Ovary (tissue), 9 donors: ENCODE results near the gene ZKSCAN1. TPM values are rescaled to one million over a fixed set of nuclear protein-coding genes. Genes with fewer than 3 reads are reported as not detected.

Experiments
- DNase-seq, 5 donors: peaks; one replicate each; pipeline ENCODE4 v3.0.0-alpha.2; 2019 to 2020
- H3K27ac ChIP-seq, 2 donors: fragments of 200-600 bp; one replicate each; pipeline versions ENCODE4 v1.5.1 to v1.8.0; 2019 to 2022
- H3K27me3 ChIP-seq: fragments of 200-600 bp; one replicate; pipeline ENCODE4 v1.8.0; 2022
- H3K36me3 ChIP-seq: fragments of 200-600 bp; sonication (generic); one replicate; pipeline ENCODE4 v1.5.1; 2019
- H3K4me1 ChIP-seq: one replicate; pipeline ENCODE4 v1.8.1; 2013; ENCODE audit warnings: mild to moderate bottlenecking, moderate library complexity; ENCODE audit not compliant: insufficient read depth
- H3K4me3 ChIP-seq: fragments of 200-600 bp; sonication (generic); one replicate; pipeline ENCODE4 v1.5.1; 2017
- H3K9me3 ChIP-seq, 2 donors: fragments of 200-600 bp in 1 of 2; sonication (generic) in 1 of 2; one replicate each; pipeline versions ENCODE4 v1.5.1 to v1.8.1; 2013 to 2019; ENCODE audit warnings: mild to moderate bottlenecking in 1 of 2, moderate library complexity in 1 of 2
- EP300 ChIP-seq: sonication (generic); formaldehyde crosslinking; IDR thresholded peaks from one replicate; pipeline ENCODE4 v1.6.1; 2017; ENCODE audit warnings: antibody characterized with exemption
- POLR2A ChIP-seq: fragments of 450-650 bp; IDR thresholded peaks from one replicate; pipeline ENCODE4 v1.6.1; 2017; ENCODE audit warnings: antibody characterized with exemption, mild to moderate bottlenecking, moderate library complexity
- WGBS, 3 donors: extraction: QIAGEN DNeasy Blood & Tissue Kit in 1 of 3; methylation state at CpG; one replicate each; pipeline versions ENCODE4 v1.1.5 to v1.1.7; 2013 to 2017; 5-methylcytosine and 5-hydroxymethylcytosine counted together
- intact Hi-C, 4 donors: fragments of 100-400 bp; cut with DNase I; formaldehyde crosslinking; loops; one replicate each; pipeline versions ENCODE4 v1.11.0 to v1.15.1; 2022 to 2023
- polyA plus RNA-seq, 2 donors: library from polyadenylated mRNA; stranded (reverse); fragments of 200-250 nt in 1 of 2; fragments of 350-450 nt in 1 of 2; fragmentation: Illumina TruSeq in 1 of 2; extraction: RNeasy Lipid Tissue Mini Kit (QIAGEN cat#74804) in 1 of 2; gene quantifications; one replicate each; pipeline ENCODE4 v1.2.3, GENCODE V29; 2013 to 2014
- total RNA-seq, 7 donors: library from RNA; depleted of rRNA in 2 of 7; stranded (reverse); fragments of >200 nt in 2 of 7; fragmentation: NEBNext Ultra II Directional in 3 of 7; extraction: Animal tissue kit (Norgen Biotek cat#: 25700) in 3 of 7; gene quantifications; one replicate each; pipeline versions ENCODE4 v1.1.0 to v1.2.4, GENCODE V29; 2016 to 2023
- TF ChIP-seq, protein P1 (sequence below), 3 donors: fragments of 450-650 bp in 2 of 3; fragments of 200-600 bp in 1 of 3; IDR thresholded peaks; one replicate each; pipeline versions ENCODE4 v1.5.1 to v1.8.0; 2016 to 2022; ENCODE audit warnings: antibody characterized with exemption in 3 of 3, mild to moderate bottlenecking in 1 of 3
- donor health status: DM: no; HTN: no; CAD: no; lungs with moderate emphysema.
- donor health status: DM: no; HTN: no; CAD: no.
- donor health status: Bipolar disorder and iron deficiency.
- donor health status: DM: yes; HTN: yes; CAD: no.
- donor health status: DM: no; HTN: no; CAD: no.
- donor health status: DM: yes; HTN: yes; CAD: no.

Gene ZKSCAN1
- total and polyA plus RNA-seq, 9 donors: 14.2 to 90.7 (median 73.5) TPM

DNA sequence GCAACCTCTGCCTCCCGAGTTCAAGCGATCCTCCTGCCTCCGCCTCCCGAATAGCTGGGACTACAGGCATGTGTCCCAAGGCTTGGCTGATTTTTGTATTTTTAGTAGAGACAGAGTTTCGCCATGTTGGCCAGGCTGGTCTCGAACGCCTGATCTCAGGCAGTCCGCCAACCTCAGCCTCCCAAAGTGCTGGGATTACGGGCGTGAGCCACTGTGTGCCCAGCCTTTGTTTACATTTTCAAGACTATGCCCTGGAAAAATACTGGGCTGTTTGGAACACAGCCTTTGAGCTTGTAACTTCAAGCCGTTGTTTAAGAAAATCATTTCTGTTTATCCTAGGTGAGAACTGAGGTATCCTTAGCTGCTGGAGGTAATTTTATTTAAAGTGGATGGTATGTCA is 1.9 kb downstream of the ZKSCAN1 start:
- intact Hi-C loops: no loop called here
- H3K4me1 ChIP-seq: peaks cover 10% of the 10 kb centered on the region
- peak in 1 of 5 donors; percentile 34 for DNase-seq
- WGBS, 3 donors: 66 to 82% (median 76%) methylated on average over 11 of the region's 11 CpGs
- H3K4me3 ChIP-seq: no peak overlapping the region
- H3K27me3 ChIP-seq: no peaks in the 10 kb centered on the region
- no peak overlapping the region for H3K27ac ChIP-seq
- no peaks in the 10 kb centered on the region for H3K9me3 ChIP-seq
- no peaks in the 10 kb centered on the region for H3K36me3 ChIP-seq
- TF ChIP-seq EP300 (no peak), POLR2A (no peak)
- TF ChIP-seq, protein P1, sequence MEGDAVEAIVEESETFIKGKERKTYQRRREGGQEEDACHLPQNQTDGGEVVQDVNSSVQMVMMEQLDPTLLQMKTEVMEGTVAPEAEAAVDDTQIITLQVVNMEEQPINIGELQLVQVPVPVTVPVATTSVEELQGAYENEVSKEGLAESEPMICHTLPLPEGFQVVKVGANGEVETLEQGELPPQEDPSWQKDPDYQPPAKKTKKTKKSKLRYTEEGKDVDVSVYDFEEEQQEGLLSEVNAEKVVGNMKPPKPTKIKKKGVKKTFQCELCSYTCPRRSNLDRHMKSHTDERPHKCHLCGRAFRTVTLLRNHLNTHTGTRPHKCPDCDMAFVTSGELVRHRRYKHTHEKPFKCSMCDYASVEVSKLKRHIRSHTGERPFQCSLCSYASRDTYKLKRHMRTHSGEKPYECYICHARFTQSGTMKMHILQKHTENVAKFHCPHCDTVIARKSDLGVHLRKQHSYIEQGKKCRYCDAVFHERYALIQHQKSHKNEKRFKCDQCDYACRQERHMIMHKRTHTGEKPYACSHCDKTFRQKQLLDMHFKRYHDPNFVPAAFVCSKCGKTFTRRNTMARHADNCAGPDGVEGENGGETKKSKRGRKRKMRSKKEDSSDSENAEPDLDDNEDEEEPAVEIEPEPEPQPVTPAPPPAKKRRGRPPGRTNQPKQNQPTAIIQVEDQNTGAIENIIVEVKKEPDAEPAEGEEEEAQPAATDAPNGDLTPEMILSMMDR (IDR thresholded peaks at IDR 0.05): no peak

DNA sequence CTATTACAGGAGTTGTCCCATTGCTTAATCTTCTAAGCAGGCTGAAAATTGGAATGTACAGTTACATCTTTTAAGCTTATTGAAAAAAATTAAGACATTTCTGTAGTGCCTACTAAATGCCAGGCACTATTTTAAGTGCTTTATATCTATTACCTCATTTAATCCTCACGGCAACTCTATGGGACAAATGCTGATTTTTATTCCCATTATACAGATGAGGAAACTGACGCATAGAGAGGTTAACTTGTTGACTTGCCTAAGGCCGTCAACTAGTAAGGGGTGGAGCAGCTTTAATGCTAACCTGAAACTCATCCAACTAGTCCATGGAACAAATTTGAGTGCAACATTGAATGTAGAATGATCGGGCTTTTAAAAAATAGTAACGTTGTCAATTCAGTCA is 2.5 kb downstream of the ZKSCAN1 start:
- Histone ChIP-seq H3K4me3 (no peak overlapping the region), H3K27ac (no peak overlapping the region), H3K4me1 (peaks cover 10% of the 10 kb centered on the region), H3K36me3 (no peaks in the 10 kb centered on the region), H3K27me3 (no peaks in the 10 kb centered on the region), H3K9me3 (no peaks in the 10 kb centered on the region)
- no peak for DNase-seq
- 89 to 93% (median 90%) methylated on average over 5 of the region's 5 CpGs for WGBS, 3 donors
- intact Hi-C loops: no loop called here
- TF ChIP-seq POLR2A (no peak), EP300 (no peak)
- TF ChIP-seq, protein P1 (IDR thresholded peaks at IDR 0.05): no peak

DNA sequence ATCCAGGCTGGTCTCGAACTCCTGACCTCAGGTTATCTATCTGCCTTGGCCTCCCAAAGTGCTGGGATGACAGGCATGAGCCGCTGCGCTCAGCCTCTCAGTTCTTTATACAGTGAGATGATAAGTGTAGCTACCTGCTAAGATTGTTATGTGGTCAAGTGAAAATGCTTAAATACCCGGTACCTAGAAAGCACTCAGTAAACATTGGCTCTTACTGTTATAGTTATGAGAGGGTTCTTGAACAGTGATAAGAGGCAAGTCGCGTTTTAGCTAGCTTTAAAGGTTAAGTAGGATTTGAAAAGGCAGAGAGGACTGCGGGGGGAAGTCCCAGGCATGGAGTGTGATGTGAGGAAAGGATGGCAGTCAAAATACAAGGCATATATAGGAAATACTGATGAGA is 4.5 kb downstream of the ZKSCAN1 start:
- DNase-seq: peak in 1 of 5 donors; percentile 4
- no peaks in the 10 kb centered on the region for H3K36me3 ChIP-seq
- no peaks in the 10 kb centered on the region for H3K27me3 ChIP-seq
- H3K27ac ChIP-seq: no peak overlapping the region
- intact Hi-C loops: no loop called here
- H3K4me3 ChIP-seq: no peak overlapping the region
- H3K4me1 ChIP-seq: peaks cover 10% of the 10 kb centered on the region
- TF ChIP-seq, protein P1 (IDR thresholded peaks at IDR 0.05): no peak
- TF ChIP-seq POLR2A: no peak
- TF ChIP-seq EP300: no peak
- no peaks in the 10 kb centered on the region for H3K9me3 ChIP-seq
- 74 to 86% (median 80%) methylated on average over 7 of the region's 7 CpGs for WGBS, 3 donors

DNA sequence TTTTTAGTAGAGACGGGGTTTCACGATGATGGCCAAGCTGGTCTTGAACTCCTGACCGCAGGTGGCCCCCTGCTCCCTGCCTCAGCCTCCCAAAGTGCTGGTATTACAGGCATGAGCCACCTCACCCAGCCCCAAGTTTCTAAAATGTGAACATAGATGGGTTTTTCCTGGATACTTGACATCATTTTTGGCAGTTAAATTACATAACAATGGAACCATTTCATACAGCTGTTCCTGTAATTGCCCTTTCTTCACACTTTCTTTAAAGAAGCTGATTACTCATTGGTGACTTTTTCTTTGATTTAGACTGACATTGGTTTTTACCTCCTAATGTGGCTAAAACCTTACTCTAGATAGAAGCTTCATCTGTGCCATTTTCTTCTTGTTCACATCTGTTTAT is 5.9 kb downstream of the ZKSCAN1 start:
- intact Hi-C loops: no loop called here
- no peaks in the 10 kb centered on the region for H3K27me3 ChIP-seq
- no peaks in the 10 kb centered on the region for H3K9me3 ChIP-seq
- no peak overlapping the region for H3K27ac ChIP-seq
- H3K36me3 ChIP-seq: no peaks in the 10 kb centered on the region
- TF ChIP-seq POLR2A (no peak), EP300 (no peak)
- TF ChIP-seq, protein P1 (IDR thresholded peaks at IDR 0.05): no peak
- DNase-seq: no peak
- WGBS, 3 donors: 71 to 91% (median 83%) methylated on average over 3 of the region's 3 CpGs
- peaks cover 10% of the 10 kb centered on the region for H3K4me1 ChIP-seq
- no peak overlapping the region for H3K4me3 ChIP-seq

DNA sequence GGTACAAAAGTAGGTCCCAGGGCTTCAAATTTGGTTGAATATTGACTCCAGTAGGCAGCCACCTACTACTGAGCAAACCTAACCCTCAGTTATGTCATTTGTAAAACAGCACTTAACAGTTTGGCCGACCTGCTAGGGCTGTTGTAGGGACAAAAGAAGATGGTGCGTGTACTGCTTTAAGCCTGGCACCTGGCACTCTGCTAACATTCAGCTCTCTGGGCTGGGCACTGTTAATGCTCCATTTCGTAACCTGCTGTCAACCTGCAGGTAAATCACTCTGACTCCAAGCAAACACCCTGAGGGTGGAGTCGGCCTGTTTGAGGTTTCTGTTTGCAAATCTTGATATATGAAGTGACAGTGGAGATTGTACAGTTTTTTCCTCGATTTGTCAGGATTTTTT is 7.2 kb downstream of the ZKSCAN1 start:
- DNase-seq: no peak
- no peak overlapping the region for H3K27ac ChIP-seq
- WGBS, 3 donors: 68 to 82% (median 73%) methylated on average over 5 of the region's 5 CpGs
- no peaks in the 10 kb centered on the region for H3K9me3 ChIP-seq
- TF ChIP-seq POLR2A (no peak), EP300 (no peak)
- TF ChIP-seq, protein P1 (IDR thresholded peaks at IDR 0.05): no peak
- H3K36me3 ChIP-seq: no peaks in the 10 kb centered on the region
- H3K4me3 ChIP-seq: no peak overlapping the region
- intact Hi-C loops: no loop called here
- H3K27me3 ChIP-seq: no peaks in the 10 kb centered on the region
- H3K4me1 ChIP-seq: peaks cover 8% of the 10 kb centered on the region
